COR-L47 (cell line): ENCODE results near the gene B4GALT2.

ENCODE experiments used
- DNase-seq: peaks from one replicate; lab custom pipeline; 2025; lab: John Stamatoyannopoulos, UW

Gene B4GALT2

GRCh38 chr1:44002606-44003157 lies 23.7 kb downstream of the B4GALT2 start:
- no peak for DNase-seq

GRCh38 chr1:44008259-44008658 lies 29.2 kb downstream of the B4GALT2 start:
- no peak for DNase-seq

DNA sequence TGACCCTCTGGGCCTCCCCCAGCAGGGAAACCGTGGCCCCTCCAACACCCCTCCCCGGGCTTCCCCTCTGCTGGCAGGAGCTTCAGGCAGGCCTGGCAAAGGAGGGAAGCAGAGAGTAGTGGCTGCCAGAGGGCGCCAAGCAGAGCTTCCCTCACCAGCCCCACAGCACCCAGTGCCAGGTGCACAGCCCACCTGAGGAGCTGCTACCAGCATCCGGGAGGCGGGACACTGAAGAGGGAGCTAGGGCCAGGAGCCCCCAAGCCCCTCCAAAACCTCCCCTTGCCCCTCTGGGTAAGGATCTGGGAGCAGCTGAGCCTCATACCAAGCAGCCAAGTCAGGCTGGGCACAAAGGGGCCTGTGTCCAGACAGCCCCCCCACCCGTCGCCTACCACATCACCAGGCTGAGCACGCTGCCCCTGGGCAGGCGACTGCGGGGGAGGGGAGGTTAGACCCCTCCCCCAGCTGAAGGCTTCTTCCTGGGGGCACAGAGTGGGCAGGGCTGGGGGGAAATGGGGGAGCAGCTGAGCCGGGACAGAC lies 32.0 kb downstream of the B4GALT2 start:
- DNase-seq = no peak

- DNase-seq = no peak
Observed at GRCh38 chr1:44012404-44012803, 33.4 kb downstream of the B4GALT2 start.

DNA sequence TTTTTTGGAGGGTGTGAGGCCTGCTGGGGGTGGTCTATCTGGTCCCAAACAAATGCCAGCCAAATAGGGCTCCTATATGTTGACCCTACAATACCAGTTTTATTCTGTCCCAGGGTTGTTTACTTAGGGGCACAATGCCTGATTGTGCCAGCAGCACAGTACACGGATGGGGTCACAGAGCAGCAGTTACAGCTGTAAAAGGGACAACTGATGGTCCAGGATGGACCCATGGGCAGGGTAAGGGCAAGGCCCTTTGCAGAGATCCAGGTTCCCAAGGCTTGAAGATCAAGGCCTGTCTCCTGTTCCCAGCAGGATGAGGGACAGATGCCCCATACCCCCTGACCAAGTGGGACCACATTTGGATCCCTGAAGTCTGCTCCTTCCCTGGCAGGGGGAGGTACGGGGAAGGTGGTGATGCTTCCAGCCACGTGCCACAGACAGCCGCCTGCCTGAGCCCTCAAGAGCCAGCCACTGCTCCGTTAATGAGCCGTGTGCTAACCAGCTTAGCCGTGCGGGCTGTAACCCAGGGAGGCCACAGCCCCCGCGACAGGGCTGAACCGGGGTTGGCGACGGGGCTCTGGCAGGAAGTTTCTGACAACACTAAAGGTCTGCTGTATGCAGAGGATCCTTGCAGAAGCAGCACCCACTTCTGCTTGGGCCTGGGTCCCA lies 34.1 kb downstream of the B4GALT2 start:
- no peak for DNase-seq

GRCh38 chr1:44013949-44014348 lies 34.9 kb downstream of the B4GALT2 start:
- no peak for DNase-seq

DNA sequence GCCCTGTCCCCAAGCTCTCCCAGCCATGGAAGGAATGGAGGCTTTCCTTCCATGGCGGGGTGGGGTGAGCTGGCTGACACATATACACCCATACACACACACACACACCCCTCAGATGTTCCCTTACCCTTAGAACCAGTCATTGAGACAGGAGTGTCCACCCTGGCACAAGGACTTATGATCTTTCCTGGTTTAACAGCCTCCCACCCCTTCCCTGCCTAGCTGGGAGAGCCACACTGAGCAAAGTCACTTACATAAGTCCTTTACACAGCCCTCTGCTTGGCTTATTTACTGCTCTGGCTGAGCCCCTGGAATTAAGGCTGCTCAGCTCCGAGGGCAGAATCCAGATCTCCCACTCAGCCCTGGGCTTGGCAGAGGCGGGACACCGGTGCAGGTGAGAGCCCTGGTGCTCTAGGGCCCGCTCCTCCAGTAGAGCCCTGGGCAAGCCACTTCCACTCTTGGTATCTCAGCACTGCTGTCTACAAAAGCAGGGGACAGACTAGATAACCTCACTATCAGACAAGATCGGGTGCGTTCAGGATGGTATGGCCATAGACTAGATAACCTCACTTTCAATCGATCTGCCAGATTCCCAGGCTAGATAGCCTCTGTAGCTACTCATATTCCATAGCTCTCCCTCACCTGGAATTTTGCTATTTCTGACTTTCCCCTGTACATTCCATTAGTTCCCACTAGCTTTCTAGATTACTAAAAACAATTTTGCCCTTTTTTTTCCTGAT lies 35.5 kb downstream of the B4GALT2 start:
- DNase-seq = no peak

DNA sequence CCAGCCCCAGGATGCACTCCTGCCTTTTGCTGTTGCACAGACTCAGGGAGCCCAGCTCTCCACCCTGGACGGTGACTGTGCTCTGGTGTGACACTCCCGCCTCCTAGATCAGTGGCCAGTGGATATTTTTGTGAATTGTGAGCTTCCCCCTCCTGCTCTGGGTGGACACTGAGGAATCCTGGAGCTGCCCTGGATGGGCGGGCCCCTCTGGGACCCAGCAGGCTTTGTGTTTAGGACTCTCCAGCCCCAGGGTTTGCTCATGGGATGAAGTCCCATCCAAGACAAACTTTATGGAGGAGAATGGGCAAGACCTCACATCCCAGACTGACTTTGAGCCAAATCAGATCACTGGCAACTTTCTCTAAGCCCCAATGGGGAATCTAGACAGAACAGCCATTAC lies 36.2 kb downstream of the B4GALT2 start:
- DNase-seq = no peak

- no peak for DNase-seq
Observed at GRCh38 chr1:44016041-44016889, 37.3 kb downstream of the B4GALT2 start.

GRCh38 chr1:44016890-44017400 lies 37.9 kb downstream of the B4GALT2 start:
- no peak for DNase-seq

DNA sequence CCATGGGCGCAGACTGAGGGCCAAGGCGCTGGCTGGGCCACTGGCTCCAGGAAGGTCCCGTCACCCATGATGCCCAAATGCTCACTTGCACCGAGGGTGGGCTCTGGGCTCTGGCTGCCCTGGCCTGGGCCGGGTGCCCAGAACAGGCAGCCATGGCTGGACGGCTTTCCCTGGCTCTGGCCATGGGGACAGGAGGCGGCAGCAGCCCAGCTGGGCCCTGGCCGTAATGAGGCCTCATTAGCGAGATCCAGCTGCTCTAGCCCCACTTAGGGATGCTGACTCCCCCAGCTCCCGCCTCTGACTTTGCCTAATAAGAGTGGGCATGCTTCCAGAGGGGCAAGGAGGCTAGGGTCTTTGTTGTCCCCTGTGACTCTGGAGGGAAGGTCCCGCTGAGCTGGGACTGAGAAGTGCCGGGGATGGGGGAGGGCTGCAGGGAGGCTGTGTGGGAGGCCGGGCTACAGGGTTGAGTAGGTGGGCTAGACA lies 40.5 kb downstream of the B4GALT2 start:
- DNase-seq = no peak

DNA sequence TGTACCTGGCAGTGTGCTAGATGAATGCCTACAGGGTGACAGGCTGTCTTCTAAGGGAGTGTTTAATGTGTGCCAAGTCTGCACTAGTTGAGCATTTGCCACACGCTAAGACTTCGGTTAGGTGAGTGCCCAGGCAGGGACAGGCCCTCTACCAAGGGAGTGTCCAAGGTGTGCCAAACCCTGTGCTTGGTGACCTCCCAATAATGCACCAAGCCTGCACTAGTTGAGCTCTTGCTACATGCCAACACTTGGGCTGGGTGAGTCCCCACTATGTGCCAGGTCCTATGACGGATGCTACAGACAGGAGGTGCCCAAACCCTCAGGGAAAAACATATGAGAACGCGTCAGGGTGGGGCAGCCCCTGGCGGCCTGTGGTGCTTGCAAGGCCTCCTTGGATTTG lies 41.5 kb downstream of the B4GALT2 start:
- DNase-seq = no peak

DNA sequence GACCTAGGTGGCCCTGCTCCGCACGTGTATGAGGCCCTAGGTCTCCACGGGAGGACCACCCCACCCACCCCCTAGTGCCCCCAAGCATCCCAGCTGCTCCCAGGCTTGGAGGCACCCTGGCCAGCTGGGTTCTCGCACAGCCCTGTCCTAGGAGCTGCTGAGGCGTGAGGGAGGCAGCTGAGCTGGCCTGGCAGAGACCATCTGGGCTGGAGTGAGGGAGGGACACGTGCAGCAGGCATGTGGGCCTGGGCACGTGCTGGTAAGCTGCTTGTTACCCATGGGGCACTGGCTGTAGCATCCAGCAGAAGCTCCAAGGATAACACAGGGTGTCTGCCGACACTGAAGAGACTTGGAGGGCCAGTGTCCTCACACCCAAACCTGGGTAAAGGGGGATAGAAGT lies 42.1 kb downstream of the B4GALT2 start:
- DNase-seq = no peak

- no peak for DNase-seq
Observed at GRCh38 chr1:44021581-44022321, 42.7 kb downstream of the B4GALT2 start.

DNA sequence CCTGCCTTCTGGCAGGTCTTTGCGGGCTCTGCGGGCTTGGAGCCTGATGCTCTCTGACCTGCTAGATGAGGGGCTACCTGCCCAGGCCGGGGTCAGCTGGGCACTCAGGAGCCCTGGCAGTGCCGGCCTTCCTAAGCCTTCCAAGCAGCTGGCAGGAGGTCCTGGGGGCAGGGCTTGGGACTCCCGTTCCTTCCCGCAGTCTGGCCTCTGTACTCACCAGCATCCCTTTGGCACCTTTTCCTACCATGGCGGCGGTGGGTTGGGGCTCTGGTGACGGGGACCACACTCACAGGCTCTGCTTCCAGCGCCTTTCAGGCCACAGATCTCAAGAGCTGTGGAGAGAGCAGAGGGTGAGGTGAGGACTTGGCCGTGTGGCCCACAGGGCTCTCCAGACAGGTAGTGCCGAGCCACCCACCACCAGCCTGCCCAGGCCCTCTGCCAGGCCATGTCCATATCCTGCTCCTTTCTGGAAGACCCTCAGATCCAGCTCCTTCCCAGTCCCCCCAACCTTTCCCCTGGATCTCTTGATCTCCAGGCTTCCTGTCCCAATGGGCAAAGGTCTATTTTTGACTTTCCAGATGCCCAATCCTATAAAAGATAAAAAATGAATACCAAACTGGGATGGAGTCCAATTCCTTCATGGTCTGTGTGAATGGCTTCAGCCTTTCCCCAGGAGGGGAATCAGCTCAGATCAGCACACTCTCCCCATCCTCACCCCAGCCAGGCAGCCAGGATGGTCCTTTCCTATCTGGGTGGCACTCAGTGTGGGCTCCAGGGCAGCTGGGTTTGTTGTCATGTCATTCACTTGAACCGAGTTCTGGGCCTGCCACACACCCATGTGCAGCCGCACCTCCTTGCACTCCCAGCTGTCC lies 45.3 kb downstream of the B4GALT2 start:
- DNase-seq = no peak

DNA sequence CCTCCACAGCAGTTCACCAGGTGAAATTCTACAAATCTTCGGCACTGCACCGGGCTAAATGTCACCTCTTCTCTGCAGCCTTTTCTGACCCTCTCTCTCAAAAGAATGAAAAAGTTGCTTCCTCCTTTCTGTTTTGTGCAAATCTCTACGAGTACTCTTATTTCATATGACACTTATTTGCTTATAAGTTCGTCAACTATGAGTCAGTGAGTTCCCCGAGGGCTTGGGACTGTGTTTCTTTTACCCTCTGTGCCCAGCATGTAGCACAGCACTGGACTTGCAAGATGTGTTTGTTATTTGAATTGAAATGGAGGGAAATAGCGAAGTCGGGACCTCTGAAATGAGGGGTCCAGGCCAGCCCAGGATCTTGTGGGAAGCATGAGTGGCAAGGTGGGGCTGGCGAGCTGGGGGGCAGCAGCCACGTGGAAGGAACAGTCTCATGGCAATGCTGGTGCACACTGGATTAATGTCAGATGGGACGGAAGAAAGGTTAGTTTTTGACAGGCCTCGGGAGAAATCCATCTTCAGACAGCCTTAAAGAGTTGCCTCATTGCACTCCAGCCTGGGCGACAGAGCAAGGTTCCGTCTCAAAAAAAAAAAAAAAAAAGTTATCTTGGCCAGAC lies 46.0 kb downstream of the B4GALT2 start:
- no peak for DNase-seq

DNA sequence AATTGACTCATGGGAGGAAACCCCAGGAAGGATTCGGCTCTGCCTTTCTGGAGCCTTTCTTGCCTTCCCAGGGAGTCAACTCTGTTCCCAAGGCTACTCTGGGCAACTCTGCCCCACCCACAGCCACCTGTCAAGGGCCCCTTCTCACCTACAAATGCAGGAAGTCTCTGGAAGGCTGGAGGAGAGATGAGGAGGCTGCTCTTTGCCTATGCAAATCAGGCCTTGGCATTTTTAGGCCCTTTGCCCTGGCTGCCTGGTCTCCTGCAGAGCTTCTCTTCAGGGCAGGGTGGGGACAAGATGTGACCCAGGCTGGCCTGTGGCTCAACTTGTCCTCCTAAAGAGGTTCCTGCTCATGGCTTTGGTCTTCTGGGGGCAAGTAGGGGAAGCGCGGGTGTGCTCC lies 46.8 kb downstream of the B4GALT2 start:
- no peak for DNase-seq

DNA sequence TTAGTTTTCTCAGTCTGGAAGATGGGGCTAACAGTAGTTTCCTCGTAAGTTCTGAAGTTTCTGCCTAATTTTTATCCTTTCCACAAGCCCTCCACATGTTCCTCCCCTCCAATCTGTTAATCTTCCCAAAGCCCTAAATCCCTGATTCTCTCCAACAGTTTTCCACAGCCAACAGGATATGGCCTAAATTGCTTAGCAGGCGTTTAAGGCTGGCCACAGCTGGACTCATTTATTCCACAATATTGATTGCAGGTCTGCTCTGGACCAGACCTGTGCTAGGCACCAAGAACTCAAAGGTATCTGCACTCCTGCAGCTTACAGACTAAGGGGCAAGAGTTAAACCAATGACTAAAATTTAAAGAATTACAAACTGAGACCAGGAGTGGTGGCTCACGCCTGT lies 48.3 kb downstream of the B4GALT2 start:
- DNase-seq = no peak

DNA sequence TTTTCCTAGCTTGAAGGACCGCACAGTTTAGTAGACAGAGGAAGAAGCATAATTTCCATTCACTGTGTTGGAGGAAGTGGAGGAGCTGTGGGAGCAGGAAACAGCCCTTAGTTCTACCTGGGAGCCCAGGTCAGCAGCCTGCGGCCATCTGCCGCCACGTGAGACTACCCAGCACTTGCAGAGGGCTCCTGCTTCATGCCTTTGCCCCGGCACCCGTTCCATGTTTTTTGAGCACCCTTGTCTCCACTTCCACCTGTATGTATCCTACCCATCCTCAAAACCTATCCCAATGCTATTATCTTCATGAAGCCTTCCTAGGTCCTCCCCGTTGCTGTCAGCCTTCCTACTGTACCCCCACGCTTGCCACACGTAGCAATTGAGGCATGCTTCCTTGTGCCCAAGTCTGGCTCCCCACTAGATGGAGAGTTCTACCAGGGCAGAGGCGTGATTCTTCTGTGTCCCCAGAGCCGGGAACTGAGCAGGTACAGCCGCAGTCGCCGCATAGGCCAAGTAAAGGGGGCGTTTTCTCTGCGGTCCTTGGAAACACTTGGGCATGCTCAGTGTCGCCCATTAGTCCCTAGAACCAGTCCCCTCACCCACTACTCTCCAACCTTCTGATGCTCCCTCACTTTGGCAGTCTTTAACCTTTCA lies 50.4 kb downstream of the B4GALT2 start:
- DNase-seq = no peak
